NCI-H1105 (cell line): ENCODE measurements around the gene STK11.
A peak's percentile ranks its signal among the peaks of the same experiment; 100 is the strongest.

Experiments used
- DNase-seq: peaks from one replicate; lab custom pipeline; 2025; lab: John Stamatoyannopoulos, UW

Gene STK11

DNA sequence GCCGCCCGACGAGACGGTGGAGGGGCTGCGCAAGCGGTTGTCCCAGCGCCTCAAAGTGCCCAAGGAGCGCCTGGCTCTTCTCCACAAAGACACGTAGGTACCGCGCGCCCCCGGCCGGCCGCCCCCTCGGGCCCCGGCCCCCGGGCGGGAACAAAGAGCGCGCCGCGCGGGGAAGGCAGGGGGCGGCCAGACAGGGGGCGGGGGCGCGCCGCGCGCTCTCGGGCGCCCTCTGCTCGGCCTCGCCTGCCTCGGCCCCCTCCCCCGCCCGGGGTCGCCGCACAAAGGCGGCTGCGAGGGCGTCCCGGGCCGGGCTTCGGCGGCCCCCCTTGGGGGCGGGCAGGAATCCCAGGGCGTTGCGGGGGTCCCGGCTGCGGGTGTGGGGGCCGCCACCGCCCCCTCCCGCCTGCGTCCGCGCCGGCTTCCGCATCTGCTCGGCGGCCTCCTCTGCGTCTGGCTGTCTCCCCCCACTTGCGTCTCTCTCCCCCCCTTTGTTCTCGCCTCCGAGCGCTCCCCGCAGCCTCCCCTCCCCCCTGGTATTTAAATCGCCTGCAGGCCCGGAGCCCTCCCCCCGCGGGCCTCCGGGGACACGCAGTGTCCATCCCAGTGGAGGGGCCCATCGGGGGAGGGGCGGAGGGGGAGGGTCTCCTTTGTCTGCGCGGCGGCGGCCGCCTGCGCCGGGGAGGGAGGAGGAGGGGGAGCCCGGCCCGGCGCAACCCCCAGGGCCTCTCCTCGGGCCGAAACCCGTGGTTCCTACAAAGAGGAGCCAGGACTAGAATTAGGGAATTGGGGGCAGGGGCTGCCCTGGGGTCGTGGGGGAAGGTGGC, 45.1 kb downstream of the STK11 start:
- peak; percentile 41 for DNase-seq

DNA sequence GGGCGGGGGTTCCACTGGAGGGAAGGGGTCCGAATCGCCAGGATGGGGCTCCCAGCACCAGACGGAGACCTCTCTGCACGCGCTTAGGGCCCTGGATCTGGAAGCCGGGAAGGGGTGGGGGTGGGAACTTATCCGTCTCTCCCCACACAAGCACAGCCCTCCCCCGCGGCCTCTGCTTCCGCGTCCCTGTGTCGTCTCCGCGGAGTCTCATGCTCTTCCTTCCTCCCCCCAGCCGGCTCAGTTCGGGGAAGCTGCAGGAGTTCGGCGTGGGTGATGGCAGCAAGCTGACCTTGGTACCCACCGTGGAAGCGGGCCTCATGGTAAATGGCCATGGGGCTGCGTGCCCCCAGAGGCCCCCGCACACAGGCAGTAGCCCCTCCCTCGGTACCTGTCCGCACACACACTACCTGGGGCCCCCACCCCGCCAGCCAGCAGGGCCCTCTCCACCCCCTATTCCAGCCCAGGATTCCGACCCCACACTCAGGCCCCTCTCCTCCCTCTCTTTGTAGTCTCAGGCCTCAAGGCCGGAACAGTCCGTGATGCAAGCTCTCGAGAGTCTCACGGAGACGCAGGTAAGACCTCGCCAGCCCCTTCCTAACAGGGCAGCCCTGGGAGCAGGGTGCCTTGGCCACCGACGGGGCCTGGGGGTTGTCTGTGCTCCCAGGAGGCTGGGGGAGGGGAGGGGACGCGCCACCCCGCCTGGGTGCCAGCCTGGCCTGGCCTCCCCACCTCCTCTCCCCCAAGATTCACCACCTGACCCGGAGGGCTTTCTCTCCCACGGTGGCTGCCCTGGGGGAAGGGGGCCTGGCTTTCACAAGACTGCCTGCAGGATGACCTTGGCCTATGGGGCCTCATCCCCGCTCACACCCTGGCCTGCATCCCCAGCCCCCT, 46.0 kb downstream of the STK11 start:
- no peak for DNase-seq

DNA sequence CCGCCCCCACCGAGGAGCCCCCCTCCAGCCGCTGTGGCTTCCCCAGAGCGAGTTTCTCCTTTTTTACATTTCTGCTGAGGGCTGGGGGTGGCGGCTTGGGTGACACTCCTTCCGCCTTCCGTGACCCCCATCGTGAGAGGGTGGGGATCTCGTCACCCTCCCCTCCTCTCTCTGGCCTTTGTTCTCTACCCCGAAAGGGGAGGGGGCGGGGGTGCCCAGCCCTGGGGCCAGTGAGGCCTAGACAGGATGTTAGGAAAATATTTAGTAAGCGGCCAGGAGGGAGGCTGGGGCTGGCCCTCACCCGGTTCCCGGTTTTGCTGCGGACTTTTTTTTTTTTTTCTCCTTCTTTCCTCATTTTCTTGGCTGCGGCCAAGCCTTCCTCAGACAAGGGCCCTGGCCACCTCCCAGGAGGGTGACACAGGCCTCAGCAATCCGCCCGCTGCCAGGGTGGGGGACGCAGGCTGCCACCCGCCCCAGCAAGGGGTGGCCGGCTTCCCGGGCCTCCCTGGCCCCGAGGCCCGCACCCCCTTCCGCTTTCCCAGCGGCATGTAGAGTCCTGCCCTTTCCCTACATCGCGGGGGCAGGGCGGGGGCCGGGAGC, 46.7 kb downstream of the STK11 start:
- DNase-seq: no peak

DNA sequence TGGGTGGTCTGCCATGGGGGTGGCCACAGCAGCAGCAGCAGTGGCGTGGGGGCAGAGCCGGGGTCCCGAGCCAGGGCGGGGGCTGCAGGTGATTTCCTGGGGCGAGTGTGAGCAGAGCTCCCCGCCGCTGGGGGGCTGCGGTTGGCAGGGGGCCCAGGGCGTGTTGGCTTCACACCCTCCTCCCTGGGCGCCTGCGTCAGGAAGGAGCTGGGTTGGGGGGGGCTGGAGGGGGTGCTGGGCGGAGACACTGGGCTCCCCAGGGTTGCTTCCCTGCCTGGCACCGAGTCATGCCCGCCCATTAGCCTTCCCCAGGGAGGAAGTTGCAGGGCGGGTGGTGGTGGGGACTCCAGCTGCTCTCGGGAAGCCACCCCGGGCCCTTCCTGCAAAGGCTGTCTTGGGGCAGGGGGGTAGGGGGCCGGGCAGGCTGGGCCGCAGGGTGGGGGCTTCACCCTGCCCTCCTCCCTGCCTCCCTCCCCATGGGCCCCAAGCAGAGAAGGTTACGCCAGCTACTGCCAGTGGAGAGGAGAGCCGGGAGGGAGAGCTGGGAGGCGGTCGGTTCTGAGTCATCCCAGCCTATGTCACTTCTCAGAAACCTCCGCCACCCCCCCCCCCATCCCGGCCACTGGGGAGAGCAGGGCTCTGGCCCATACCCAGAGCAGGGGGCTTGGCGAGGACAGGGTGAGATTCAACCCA, 47.4 kb downstream of the STK11 start:
- DNase-seq: no peak

DNA sequence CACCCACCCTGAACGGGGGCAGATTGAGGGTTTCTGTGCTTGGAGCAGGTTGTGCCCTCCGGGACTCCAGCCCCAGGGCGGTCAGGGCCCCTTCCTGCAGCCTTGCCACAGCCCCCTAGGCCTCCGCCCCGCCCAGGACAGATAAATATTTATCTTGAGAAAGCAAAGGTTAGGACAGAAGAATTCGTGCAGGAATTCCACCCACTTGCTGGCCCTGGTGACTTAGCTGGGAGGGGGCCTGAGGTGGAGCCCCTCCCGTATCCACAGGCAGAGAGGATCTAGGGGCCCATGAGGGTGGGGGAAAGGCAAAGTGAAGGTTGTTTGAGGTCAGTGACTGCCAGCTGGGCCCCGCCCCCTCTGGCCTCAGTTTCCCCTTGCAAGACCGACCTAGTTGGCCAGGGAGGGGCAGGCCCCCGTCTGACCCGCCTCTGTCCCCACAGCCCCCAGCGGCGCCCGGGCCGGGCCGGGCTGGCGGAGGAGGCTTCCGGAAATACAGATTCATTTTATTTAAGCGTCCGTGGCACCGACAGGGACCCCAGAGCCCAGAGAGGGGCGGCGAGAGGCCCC, 48.0 kb downstream of the STK11 start:
- DNase-seq: no peak

DNA sequence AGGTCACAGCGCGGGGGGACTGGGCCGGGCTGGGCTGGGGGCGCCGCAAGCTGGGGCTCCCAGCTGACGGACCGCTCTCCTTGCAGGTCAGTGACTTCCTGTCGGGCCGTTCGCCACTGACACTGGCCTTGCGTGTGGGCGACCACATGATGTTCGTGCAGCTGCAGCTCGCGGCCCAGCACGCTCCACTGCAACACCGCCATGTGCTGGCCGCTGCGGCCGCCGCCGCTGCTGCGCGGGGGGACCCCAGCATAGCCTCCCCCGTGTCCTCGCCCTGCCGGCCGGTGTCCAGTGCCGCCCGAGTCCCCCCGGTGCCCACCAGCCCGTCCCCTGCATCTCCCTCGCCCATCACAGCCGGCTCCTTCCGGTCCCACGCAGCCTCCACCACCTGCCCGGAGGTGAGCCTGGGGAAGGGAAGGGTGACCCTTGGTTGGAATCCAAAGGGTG, 48.5 kb downstream of the STK11 start:
- no peak for DNase-seq

DNA sequence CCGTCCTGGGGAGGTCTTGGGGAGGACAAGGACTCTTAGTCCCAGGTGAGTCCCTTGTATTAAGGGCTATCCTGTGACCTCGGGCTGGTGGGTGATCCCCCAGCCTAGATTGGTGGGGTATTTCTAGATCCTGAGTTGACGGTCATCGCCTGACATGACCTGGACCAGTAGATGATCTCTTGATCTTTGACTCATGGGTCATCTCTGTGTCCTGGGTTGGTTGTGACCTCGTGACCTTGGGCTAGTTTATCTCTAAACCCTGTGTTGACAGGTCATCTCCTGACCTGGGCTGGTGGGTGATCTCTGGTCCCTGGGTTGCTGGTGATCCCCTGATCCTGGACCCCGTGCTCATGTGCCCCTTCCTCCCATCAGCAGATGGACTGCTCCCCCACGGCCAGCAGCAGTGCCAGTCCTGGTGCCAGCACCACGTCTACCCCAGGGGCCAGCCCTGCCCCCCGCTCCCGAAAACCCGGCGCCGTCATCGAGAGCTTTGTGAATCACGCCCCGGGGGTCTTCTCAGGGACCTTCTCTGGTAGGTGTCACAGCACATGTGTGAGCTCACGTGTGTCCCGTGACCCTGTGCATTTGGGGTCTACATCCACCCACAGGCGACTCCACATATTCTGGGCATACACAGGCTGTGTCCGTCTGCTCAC, 49.1 kb downstream of the STK11 start:
- no peak for DNase-seq

DNA sequence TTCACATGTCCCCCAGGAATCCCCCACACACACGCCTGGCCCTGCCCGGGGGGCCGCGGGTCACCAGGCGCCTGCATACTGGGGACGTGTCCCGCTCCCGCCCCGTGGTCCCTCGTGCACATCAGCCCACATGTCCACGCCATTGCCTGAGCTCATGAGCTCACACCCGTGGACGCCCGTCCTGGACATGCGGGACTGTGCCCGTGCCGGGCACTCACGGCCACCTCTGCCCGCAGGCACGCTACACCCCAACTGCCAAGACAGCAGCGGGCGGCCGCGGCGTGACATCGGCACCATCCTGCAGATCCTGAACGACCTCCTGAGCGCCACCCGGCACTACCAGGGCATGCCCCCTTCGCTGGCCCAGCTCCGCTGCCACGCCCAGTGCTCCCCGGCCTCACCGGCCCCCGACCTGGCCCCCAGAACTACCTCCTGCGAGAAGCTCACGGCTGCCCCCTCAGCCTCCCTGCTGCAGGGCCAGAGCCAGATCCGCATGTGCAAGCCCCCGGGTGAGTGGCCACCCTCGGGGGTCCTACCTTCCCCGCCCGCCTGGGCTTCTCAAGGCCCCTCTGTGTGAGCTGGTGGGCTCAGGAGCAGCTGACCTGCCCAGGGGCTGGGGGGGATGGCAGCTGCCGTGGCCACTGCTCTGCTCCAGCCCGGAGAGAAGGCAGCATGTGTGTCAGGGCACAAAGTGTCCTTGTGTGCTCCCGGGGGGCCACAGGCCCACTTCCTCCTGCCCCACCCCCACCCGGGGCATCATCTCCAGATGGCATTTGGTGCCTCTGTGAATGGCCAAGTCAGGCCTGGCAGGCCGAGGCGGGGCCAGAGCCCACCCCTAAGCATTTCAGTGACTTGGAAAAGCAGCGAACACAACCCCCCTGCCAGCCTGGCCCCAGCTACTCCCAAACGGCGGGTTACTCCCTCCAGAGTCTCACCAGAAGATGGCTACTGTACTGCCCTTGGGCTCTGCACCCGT, 49.9 kb downstream of the STK11 start:
- DNase-seq: no peak

DNA sequence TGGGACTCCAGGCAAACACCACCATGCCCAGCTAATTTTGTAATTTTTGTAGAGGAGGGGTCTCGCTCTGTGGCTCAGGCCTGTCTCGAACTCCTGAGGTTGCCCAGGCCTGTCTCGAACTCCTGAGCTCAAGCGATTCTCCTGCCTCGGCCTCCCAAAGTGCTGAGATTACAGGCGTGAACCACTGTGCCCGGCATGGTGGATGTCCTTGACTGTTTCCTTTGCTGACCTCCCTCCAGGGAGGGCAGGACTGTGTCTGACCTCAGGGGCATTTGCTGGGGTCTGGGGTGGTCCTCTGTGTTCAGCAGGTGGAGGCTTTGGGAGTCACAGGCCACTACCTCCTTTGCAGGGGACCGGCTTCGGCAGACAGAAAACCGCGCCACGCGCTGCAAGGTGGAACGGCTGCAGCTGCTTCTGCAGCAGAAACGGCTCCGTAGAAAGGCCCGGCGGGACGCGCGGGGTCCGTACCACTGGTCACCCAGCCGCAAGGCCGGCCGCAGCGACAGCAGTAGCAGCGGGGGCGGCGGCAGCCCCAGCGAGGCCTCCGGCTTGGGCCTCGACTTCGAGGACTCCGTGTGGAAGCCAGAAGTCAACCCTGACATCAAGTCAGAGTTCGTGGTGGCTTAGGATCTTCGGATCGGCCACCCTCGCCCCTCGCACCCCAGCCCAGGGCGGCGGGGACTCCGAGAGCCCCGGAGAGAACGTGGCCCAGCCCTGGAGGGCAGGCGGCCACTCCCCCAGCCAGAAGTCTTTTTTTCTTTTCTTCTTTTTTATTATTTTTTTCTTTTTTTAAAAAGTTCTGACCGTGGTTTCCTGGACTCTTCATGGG, 51.3 kb downstream of the STK11 start:
- no peak for DNase-seq

DNA sequence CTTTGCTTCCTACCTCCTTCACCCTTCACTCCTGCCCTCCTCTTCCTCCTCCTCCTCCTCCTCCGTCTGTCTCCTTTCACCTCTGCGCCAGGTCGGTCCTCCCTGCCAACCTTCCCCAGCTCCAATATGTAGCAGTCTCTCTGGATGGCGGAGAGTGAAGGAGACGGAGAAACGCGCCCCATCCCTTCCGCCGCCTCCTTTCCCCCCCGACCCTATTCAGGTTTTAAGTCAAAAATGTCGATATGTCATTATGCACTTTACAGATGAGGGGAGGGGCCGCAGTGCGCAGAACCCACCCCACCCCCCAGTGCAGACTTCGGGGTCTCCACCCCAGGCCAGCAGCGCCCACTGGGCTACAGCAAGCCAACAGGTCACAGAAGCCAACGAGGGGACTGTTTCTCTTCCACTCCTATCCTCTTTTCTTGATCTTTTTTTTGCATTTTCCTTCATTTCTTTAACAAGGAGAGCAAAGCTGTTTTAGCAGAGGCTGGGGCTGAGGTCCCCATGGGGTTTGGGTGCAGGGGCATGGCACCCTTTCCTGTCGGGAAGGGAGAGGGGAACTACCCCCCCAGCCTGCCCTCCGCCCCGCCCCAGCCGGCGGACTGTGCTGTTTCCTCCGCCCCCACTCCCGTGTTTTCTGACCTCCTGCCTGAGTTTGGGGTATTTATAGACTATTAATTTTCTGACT, 52.0 kb downstream of the STK11 start:
- no peak for DNase-seq

DNA sequence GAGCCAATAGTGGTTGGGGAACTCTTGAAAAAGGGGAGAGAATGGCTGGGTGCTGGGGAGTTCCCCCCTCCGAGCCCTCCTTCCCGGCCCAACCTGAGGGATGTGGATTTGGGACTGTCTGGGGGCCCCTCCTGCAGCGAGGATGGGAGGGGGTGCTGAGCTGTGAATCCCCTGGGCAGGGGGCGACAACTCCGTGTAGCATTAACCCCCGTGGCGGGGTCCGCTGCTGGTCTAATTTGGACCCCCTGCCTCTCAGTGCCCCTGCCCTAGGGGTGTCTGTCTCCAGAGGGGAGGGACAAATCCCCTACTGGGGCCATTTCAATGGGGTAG, 52.5 kb downstream of the STK11 start:
- no peak for DNase-seq

DNA sequence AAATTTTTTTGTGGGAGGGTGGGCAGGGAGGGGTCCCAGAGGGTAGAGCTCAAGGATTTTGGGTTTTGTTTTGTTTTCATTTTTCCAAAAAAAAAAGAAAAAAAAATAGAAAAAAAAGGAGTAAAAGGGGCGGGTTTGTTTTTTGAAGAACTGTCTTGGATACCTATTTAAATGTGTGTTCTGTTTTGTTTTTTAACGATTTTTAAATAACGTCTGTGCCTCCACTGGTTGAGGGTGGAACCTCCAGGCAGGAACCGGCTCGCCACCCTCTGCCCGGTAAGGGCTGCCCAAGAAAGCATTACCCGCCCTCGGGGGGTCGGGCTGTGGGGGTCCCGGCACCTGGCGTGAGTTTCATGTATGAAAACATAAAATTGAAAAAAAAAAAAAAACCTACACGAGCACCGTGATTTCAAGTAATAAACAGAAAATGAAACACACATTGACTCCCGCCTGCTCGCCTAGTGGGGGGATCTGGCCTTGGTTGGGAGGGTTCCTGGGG, 53.2 kb downstream of the STK11 start:
- DNase-seq: no peak

DNA sequence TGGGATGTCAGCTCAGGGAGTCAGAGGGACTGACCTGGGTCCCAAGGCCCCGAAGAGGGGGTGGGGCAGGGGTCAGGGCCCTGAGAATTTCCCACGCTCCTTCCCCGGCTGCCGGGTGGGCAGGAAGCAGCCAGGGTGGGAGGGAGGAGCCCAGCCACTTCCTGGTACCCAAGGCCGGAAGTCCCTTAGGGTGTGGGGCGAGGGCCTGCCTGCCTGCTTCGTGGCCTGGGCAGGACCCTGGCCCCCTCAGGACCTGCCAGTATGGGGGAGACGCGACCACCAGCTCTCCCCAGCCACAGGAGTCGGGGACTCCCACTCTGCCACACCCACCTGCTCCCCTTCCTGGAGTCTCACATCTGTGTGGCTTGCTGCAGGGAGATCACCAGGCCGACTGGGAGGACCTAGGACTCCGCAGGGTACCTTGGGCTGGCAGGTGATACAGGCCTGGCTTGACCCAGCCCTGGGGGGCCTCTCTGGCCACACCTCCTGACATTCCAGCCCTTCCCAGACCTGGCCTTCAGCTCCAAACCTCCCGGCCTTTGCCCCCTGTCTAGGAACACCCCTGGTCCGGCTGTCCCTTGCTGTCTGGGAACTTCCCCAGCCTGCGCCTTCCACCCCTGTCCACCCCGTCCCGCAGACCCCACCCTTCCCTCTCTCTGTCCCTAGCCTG, 53.8 kb downstream of the STK11 start:
- no peak for DNase-seq

DNA sequence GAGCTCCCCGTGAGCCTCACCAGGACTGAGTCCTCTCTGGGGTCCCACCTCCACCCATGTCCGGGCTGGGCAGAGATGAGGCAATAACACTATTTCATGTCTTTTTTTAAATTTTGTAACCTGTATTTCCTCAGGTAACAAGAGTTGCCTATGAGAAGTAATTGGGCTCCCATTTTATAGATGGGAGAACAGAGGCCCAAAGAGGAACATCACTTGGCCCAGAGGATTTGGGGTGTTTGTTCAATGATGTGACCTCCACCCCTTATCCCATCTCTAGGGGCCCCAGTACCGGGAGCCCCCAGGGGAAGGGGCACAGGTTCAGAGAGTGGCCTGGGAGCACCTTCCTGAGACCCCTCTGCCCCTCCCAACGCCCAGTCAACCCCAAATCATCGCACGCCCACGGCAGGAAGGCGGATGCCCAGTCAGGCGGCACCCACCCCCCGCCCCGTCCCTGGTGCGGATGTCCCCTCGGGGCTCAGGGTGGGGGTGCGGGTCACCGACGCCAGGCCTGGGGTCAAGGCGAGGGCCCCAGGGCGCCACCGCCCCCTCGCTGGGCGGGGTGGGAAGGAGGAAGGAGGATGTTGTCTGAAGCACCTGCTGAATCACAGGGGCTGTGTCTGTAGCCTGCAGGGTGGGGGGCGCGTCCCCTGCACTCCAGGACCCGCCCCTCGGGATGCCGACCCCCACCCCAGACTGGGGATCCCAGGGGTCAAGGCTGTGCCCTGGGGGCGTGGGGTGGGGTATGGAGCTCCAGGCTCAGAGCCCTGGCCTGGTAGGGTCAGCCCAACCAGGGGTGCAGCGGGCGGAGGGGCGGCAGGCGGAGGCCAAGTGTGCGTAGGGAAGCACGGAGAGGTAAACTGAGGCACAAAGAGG, 54.5 kb downstream of the STK11 start:
- DNase-seq: no peak

DNA sequence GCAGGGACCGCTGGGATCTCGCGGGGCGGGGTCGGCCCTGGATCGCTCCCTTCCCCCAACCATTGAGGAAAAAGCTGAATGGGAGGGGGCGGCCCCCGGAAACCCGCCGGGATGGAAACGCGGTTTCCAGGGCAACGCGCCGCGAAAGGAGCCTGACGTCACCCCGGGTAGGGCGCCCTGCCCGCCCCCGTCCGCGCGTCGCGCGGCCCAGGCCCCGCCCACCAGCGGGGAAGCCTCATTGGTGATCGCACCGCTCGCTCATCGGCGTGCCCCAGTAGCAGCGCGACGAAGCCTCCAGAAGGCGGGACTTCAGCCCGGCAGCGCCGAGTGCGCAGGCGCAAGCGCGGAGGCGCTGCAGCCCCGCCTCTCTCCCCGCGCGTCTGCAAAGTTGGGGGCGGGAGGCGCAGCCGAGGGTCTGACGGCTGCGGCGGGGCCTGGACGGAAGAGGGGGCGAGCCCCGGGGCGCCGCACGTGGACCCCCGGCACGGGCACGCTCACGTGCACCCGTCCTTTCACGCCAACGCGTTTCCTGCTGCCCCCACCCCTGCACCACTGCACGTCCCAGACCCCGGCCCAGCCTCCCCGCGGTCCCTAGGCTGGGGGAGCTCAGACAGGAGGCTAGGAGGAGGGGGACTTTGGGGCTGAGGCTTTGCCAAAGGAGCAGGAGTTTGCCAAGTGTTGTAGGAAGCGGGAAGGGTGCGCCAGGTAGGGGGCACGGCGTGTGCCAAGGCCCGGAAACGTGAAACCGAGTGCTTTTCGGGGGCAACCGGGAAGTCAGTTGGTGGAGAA, 55.4 kb downstream of the STK11 start:
- peak; percentile 95 for DNase-seq

DNA sequence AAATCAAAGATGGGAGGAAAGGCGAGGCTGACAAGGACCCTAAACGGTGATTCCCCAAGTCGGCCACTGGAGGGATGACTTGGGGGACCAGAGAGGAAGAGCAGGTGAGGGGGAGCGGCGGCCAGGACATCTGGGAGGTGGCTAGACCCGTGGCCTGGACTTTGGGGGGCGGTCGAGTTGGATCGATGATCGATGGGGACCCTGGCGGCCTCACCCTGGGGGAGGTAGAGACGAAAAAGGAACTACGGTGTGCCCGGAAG, 55.9 kb downstream of the STK11 start:
- no peak for DNase-seq
